ENCODE results near the gene S100P.
"Not testable (repeated sequence)": the region's sequence is repeated elsewhere in the genome, so short reads cannot be mapped to it uniquely, and the experiment has no call there.

The S100P gene

GRCh38 chr4:6724421-6725111 is 30.9 kb downstream of the S100P start:
- peak; percentile 68 for DNase-seq (ENCODE audit: low spot score)

- DNase-seq (ENCODE audit: low spot score): not testable (repeated sequence)
These were observed 31.8 kb downstream of the S100P start for GRCh38 chr4:6725427-6725961.

GRCh38 chr4:6727081-6727942 is 33.6 kb downstream of the S100P start:
- DNase-seq (ENCODE audit: low spot score): peak; percentile 93

- DNase-seq (ENCODE audit: low spot score): no peak
These were observed 34.2 kb downstream of the S100P start for GRCh38 chr4:6727943-6728250.

GRCh38 chr4:6728320-6729029 is 34.8 kb downstream of the S100P start:
- DNase-seq (ENCODE audit: low spot score): no peak

- no peak for DNase-seq (ENCODE audit: low spot score)
These were observed 37.1 kb downstream of the S100P start for GRCh38 chr4:6730603-6731317.

GRCh38 chr4:6731318-6731675 is 37.6 kb downstream of the S100P start:
- DNase-seq (ENCODE audit: low spot score): peak; percentile 1

- no peak for DNase-seq (ENCODE audit: low spot score)
These were observed 38.1 kb downstream of the S100P start for GRCh38 chr4:6731780-6732179.

- peak; percentile 79 for DNase-seq (ENCODE audit: low spot score)
These were observed 39.0 kb downstream of the S100P start for GRCh38 chr4:6732441-6733357.

- DNase-seq (ENCODE audit: low spot score): no peak
These were observed 39.9 kb downstream of the S100P start for GRCh38 chr4:6733358-6734164.

GRCh38 chr4:6734165-6734786 is 40.6 kb downstream of the S100P start:
- no peak for DNase-seq (ENCODE audit: low spot score)

- DNase-seq (ENCODE audit: low spot score): no peak
These were observed 46.2 kb downstream of the S100P start for GRCh38 chr4:6739920-6740319.

GRCh38 chr4:6740347-6740746 is 46.7 kb downstream of the S100P start:
- DNase-seq (ENCODE audit: low spot score): no peak

- no peak for DNase-seq (ENCODE audit: low spot score)
These were observed 48.8 kb downstream of the S100P start for GRCh38 chr4:6742507-6742906.

- no peak for DNase-seq (ENCODE audit: low spot score)
These were observed 49.3 kb downstream of the S100P start for GRCh38 chr4:6742989-6743388.
